Neural cell (in vitro differentiated cells): ENCODE data around the gene CACNA1E. TPM values are rescaled to one million over a fixed set of nuclear protein-coding genes. Genes with fewer than 3 reads are reported as not detected.

Experiments
- H2AFZ ChIP-seq: fragments of 200-600, 300-800 bp; sonication (generic), shearing (Covaris generic); 2 replicates; pipeline ENCODE4 v1.6.0; 2014; ENCODE audit warnings: low read depth, mild to moderate bottlenecking, antibody characterized with exemption, low read length, moderate library complexity
- H3F3A ChIP-seq: fragments of 200-600 bp; shearing (Covaris generic); 2 replicates; pipeline ENCODE4 v1.6.1; 2016; ENCODE audit warnings: mild to moderate bottlenecking, moderate library complexity, mixed read lengths, antibody characterized with exemption, low read length; ENCODE audit not compliant: insufficient read depth, poor library complexity, severe bottlenecking
- H3K27ac ChIP-seq: fragments of 200-600, 300-800 bp; sonication (generic), shearing (Covaris generic); 2 replicates; pipeline ENCODE4 v1.5.1; 2014; ENCODE audit warnings: mild to moderate bottlenecking, low read length, moderate library complexity
- H3K27me3 ChIP-seq: fragments of 300-800, 200-600 bp; sonication (generic), shearing (Covaris generic); 2 replicates; pipeline ENCODE4 v1.6.0; 2014; ENCODE audit warnings: mild to moderate bottlenecking, low read depth, low read length, moderate library complexity; ENCODE audit not compliant: insufficient read depth
- H3K36me3 ChIP-seq: fragments of 300-800, 200-600 bp; sonication (generic), shearing (Covaris generic); 2 replicates; pipeline ENCODE4 v1.5.1; 2014; ENCODE audit warnings: mild to moderate bottlenecking, antibody characterized with exemption, low read length, moderate library complexity; ENCODE audit not compliant: insufficient read depth
- H3K4me2 ChIP-seq: fragments of 300-800, 200-600 bp; sonication (generic), shearing (Covaris generic); 2 replicates; pipeline ENCODE4 v1.6.0; 2014; ENCODE audit warnings: mild to moderate bottlenecking, low read length
- H3K4me3 ChIP-seq: fragments of 300-800, 200-600 bp; sonication (generic), shearing (Covaris generic); 2 replicates; pipeline ENCODE4 v1.5.1; 2014; ENCODE audit warnings: mild to moderate bottlenecking, low read length, moderate library complexity
- H3K79me2 ChIP-seq: fragments of 200-600 bp; shearing (Covaris generic); replicated peaks from 2 replicates; pipeline ENCODE4 v1.6.0; 2014; ENCODE audit warnings: mild to moderate bottlenecking, low read length, moderate library complexity; ENCODE audit not compliant: insufficient read depth
- H3K9ac ChIP-seq: fragments of 300-800, 200-600 bp; sonication (generic), shearing (Covaris generic); 2 replicates; pipeline ENCODE4 v1.6.1; 2016; ENCODE audit warnings: mild to moderate bottlenecking, low read length, mixed read lengths
- H3K9me2 ChIP-seq: fragments of 200-600 bp; shearing (Covaris generic); 2 replicates; pipeline ENCODE4 v1.6.1; 2016; ENCODE audit warnings: mild to moderate bottlenecking, low read length, mixed read lengths; ENCODE audit not compliant: insufficient read depth
- H3K9me3 ChIP-seq: fragments of 200-600, 300-800 bp; sonication (generic), shearing (Covaris generic); 2 replicates; pipeline ENCODE4 v1.6.1; 2016; ENCODE audit warnings: mild to moderate bottlenecking, mixed run types, low read length, moderate library complexity, mixed read lengths
- H4K20me1 ChIP-seq: fragments of 200-600 bp; shearing (Covaris generic); 2 replicates; pipeline ENCODE4 v1.6.1; 2016; ENCODE audit warnings: mild to moderate bottlenecking, mixed run types; ENCODE audit not compliant: insufficient read depth
- EP300 ChIP-seq: fragments of 450-650 bp; conservative IDR thresholded peaks from 2 replicates; pipeline ENCODE4 v1.6.1; 2014; ENCODE audit warnings: antibody characterized with exemption, mild to moderate bottlenecking, moderate library complexity; ENCODE audit not compliant: poor library complexity, severe bottlenecking
- EZH2 ChIP-seq: fragments of 200-600, 300-800 bp; shearing (Covaris generic), sonication (generic); IDR thresholded peaks from 2 replicates; pipeline ENCODE4 v1.6.1; 2014; ENCODE audit warnings: antibody characterized with exemption, low read length, borderline replicate concordance, mild to moderate bottlenecking; ENCODE audit not compliant: insufficient read depth, poor library complexity, severe bottlenecking
- MXI1 ChIP-seq: fragments of 450-650 bp; conservative IDR thresholded peaks from 2 replicates; pipeline ENCODE4 v1.6.1; 2014; ENCODE audit warnings: antibody characterized with exemption, mild to moderate bottlenecking; ENCODE audit not compliant: poor library complexity, severe bottlenecking
- POLR2AphosphoS5 ChIP-seq: IDR thresholded peaks from 2 replicates; pipeline ENCODE4 v1.6.1; 2012
- RAD21 ChIP-seq: fragments of 450-650 bp; conservative IDR thresholded peaks from 2 replicates; pipeline ENCODE4 v1.6.1; 2014; ENCODE audit warnings: antibody characterized with exemption, mild to moderate bottlenecking, moderate library complexity
- SMC3 ChIP-seq: fragments of 450-650 bp; conservative IDR thresholded peaks from 2 replicates; pipeline ENCODE4 v1.6.1; 2014; ENCODE audit warnings: antibody characterized with exemption, mild to moderate bottlenecking, moderate library complexity; ENCODE audit not compliant: poor library complexity
- TAF1 ChIP-seq: IDR thresholded peaks from 2 replicates; pipeline ENCODE4 v1.6.1; 2012; ENCODE audit warnings: low read depth
- polyA plus RNA-seq: library from polyadenylated mRNA; depleted of rRNA; stranded (reverse); fragments of >200 nt; gene quantifications from 2 replicates; pipeline ENCODE4 v1.2.3, GENCODE V29; 2014
- TF ChIP-seq, protein P1 (sequence below): IDR thresholded peaks from 2 replicates; pipeline ENCODE4 v1.6.1; 2012; ENCODE audit warnings: borderline replicate concordance
- TF ChIP-seq, protein P2 (sequence below): fragments of 450-650 bp; IDR thresholded peaks from 2 replicates; pipeline ENCODE4 v1.5.1; 2014; ENCODE audit warnings: antibody characterized with exemption, mild to moderate bottlenecking, moderate library complexity; ENCODE audit not compliant: poor library complexity, severe bottlenecking

CACNA1E gene
- polyA plus RNA-seq, 1 donor from 2014 or later: 29.5 TPM

DNA sequence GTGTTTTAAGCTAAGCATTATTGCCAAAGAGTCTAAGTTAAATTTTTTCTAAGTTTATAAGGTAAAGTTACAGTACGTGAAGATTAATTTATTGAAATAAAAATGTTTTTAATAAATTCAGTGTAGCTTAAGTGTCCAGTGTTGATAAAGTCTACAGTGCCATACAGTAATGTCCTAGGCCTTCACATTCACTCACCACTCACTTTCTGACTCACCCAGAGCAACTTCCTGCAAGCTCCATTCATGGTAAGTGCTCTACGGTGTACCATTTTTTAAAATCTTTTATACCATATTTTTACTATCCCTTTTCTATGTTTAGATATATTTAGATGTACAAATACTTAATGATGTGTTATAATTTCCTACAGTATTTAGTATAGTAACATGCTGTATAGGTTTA lies 173.2 kb downstream of the CACNA1E start:
- Histone ChIP-seq H4K20me1 (no peaks in the 10 kb centered on the region), H3K9ac (no peak overlapping the region), H3K79me2 (no peaks in the 10 kb centered on the region), H3K9me3 (no peaks in the 10 kb centered on the region), H3K27ac (peak overlapping the region; percentile 65), H3K36me3 (peaks cover 6% of the 10 kb centered on the region), H3F3A (peaks cover 3% of the 10 kb centered on the region), H3K4me3 (no peak overlapping the region), H2AFZ (no peak overlapping the region), H3K27me3 (no peaks in the 10 kb centered on the region), H3K4me2 (no peak overlapping the region), H3K9me2 (no peaks in the 10 kb centered on the region)
- TF ChIP-seq EZH2 (no peak), RAD21 (no peak), MXI1 (no peak), TAF1 (no peak), SMC3 (no peak), POLR2AphosphoS5 (no peak), EP300 (no peak)
- TF ChIP-seq, protein P1, sequence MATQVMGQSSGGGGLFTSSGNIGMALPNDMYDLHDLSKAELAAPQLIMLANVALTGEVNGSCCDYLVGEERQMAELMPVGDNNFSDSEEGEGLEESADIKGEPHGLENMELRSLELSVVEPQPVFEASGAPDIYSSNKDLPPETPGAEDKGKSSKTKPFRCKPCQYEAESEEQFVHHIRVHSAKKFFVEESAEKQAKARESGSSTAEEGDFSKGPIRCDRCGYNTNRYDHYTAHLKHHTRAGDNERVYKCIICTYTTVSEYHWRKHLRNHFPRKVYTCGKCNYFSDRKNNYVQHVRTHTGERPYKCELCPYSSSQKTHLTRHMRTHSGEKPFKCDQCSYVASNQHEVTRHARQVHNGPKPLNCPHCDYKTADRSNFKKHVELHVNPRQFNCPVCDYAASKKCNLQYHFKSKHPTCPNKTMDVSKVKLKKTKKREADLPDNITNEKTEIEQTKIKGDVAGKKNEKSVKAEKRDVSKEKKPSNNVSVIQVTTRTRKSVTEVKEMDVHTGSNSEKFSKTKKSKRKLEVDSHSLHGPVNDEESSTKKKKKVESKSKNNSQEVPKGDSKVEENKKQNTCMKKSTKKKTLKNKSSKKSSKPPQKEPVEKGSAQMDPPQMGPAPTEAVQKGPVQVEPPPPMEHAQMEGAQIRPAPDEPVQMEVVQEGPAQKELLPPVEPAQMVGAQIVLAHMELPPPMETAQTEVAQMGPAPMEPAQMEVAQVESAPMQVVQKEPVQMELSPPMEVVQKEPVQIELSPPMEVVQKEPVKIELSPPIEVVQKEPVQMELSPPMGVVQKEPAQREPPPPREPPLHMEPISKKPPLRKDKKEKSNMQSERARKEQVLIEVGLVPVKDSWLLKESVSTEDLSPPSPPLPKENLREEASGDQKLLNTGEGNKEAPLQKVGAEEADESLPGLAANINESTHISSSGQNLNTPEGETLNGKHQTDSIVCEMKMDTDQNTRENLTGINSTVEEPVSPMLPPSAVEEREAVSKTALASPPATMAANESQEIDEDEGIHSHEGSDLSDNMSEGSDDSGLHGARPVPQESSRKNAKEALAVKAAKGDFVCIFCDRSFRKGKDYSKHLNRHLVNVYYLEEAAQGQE: no peak
- TF ChIP-seq, protein P2, sequence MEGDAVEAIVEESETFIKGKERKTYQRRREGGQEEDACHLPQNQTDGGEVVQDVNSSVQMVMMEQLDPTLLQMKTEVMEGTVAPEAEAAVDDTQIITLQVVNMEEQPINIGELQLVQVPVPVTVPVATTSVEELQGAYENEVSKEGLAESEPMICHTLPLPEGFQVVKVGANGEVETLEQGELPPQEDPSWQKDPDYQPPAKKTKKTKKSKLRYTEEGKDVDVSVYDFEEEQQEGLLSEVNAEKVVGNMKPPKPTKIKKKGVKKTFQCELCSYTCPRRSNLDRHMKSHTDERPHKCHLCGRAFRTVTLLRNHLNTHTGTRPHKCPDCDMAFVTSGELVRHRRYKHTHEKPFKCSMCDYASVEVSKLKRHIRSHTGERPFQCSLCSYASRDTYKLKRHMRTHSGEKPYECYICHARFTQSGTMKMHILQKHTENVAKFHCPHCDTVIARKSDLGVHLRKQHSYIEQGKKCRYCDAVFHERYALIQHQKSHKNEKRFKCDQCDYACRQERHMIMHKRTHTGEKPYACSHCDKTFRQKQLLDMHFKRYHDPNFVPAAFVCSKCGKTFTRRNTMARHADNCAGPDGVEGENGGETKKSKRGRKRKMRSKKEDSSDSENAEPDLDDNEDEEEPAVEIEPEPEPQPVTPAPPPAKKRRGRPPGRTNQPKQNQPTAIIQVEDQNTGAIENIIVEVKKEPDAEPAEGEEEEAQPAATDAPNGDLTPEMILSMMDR: no peak

DNA sequence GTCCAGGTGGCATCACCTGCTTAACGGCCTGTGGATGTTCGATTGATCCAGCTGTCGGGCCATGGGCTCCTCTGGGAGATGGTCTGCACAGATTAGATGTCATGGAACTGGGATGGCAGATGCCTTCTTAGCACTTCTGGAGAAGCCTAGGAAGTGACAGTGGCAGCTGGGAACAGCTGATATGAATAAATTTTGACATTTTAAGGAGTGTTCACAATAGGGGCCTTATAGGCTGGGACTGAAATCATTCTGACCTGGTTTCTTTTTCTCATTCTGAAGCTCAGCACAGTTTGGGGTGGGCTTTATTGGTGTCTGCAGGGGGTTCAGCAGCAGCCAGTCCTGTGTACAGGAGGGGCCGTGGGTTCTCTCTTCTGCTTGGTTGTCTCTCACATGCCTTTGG lies 175.3 kb downstream of the CACNA1E start:
- peak overlapping the region; percentile 10 for H2AFZ ChIP-seq

More for the DNA sequence above, 175.3 kb downstream of the CACNA1E start:
- Histone ChIP-seq H3K27me3 (no peaks in the 10 kb centered on the region), H3K9ac (peak overlapping the region; percentile 51), H3K4me2 (no peak overlapping the region), H3K4me3 (peak overlapping the region; percentile 48), H3K27ac (peak overlapping the region; percentile 79), H3K9me3 (no peaks in the 10 kb centered on the region), H3K79me2 (no peaks in the 10 kb centered on the region), H3F3A (peaks cover 3% of the 10 kb centered on the region), H3K36me3 (no peaks in the 10 kb centered on the region), H3K9me2 (no peaks in the 10 kb centered on the region), H4K20me1 (no peaks in the 10 kb centered on the region)
- TF ChIP-seq EZH2: no peak
